Activated CD8-positive, alpha-beta memory T cell treated with anti-CD3 and anti-CD28 coated beads for 1 hour (primary cell): ENCODE data around the gene HOXC4.

Experiments
- DNase-seq, 2 donors: peaks; one replicate each; pipeline ENCODE4 v3.0.0-alpha.2; 2020; ENCODE audit warnings: low read depth in 1 of 2; ENCODE audit errors: extremely low read depth in 1 of 2

The HOXC4 gene

GRCh38 chr12:54053751-54054741, at the start of gene HOXC4:
Gene HOXC4, plus strand, starts transcription at chr12:54053835. Its CDS starts 88 bp downstream, at chr12:54053923.
- no peak for DNase-seq

- DNase-seq = no peak
Observed at GRCh38 chr12:54004063-54004840, 49.4 kb upstream of the HOXC4 start.

DNA sequence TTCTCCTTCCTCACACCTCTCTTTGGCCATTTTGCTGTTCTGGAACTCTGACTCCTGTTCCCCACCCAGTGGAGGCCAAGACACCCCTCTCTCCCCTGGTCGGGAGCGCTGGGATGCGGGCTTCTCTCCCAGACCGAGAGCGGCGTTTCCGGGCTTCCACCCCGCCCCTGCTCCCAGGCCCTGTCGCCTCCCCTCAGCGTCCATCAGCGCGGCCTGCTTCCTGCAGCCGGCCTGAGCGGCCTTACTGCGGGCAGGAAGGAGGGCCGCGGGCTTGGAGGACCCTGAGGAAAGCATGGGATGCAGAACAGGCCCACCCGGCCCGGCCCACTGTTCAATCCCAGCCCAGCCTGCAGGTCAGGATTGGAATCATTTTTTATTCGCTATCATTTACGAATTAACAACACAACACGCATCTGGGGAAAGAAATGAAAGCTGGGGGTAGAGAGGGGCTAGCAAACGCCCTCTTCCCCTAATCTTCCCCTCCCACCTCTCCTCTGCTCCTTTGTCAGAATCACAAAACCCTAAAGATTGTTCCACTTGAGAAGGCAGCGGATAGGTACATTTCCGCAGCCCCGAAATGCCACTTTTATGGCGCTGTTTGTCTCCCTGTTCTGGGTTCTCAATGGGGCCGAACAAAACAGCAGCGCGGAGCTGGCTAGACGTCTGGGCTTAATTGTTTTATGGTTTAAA, 48.6 kb upstream of the HOXC4 start:
- no peak for DNase-seq

- DNase-seq = no peak
Observed at GRCh38 chr12:54005531-54005852, 48.1 kb upstream of the HOXC4 start.

DNA sequence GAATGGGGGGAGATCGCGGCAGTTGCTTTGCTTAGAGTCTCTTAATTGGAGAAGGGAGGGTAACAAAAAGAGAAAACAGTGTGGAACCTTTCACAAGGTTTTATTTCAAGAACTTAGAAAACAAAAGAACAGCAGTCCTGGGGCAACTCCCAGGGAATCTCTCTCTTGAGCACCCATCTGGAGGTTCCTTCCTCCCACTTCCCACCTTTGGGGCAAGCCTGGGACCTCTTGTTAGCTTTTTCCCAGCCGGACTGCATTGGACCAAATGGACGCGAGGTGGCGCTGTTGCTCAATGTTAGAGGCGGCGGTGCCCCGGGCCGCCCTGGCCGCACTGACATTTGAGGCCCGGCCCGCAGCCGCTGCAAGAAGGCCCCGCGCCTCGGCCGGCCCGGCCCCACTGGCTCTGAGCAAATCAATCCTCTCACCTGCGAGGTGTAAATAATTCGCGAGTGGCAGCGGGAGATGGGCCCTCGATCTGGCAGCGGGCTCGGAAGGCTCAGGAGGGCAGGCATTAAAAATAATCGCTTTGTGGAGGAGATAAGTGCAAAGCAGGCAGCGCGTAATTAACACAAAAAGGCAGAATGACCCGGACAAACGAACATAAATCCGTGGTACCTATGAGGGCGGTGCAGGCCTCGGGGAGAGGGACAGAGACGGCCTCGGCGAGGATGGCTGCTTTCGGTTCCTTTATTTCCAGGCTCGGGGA, 47.6 kb upstream of the HOXC4 start:
- peak; percentile 62 to 81 for DNase-seq

- no peak for DNase-seq
Observed at GRCh38 chr12:54006559-54007220, 46.9 kb upstream of the HOXC4 start.

- no peak for DNase-seq
Observed at GRCh38 chr12:54007538-54008259, 45.9 kb upstream of the HOXC4 start.

GRCh38 chr12:54008260-54008552, 45.4 kb upstream of the HOXC4 start:
- DNase-seq = no peak

GRCh38 chr12:54009171-54010052, 44.2 kb upstream of the HOXC4 start:
- DNase-seq = no peak

- DNase-seq = no peak
Observed at GRCh38 chr12:54010053-54010971, 43.3 kb upstream of the HOXC4 start.

DNA sequence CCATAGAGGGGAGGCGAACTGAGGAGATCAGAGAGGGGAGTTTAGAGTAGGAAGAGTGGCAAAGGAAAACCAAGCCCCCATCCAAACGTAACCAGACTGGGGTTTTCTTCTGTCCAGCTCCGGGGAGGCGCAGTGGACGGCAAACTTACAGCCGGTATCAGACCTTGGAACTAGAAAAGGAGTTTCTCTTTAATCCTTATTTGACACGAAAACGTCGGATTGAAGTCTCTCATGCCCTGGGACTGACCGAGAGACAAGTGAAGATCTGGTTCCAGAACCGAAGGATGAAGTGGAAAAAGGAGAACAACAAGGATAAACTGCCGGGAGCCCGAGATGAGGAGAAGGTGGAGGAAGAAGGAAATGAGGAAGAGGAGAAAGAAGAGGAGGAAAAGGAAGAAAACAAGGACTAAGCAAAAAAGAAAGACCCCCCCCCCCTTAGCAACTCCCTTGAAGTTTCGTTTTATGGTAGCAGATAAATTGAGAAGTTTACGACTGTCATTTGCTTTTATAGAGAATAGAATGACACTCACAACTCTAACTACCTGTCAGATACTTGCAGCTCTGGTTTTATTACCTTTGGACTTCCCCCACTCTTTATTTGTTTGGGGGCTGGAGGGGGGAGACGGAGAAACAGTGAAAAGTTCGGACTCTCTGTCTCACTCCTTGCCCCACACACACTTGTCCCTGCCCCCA, 42.5 kb upstream of the HOXC4 start:
- DNase-seq = no peak

GRCh38 chr12:54011665-54012532, 41.7 kb upstream of the HOXC4 start:
- DNase-seq = no peak

DNA sequence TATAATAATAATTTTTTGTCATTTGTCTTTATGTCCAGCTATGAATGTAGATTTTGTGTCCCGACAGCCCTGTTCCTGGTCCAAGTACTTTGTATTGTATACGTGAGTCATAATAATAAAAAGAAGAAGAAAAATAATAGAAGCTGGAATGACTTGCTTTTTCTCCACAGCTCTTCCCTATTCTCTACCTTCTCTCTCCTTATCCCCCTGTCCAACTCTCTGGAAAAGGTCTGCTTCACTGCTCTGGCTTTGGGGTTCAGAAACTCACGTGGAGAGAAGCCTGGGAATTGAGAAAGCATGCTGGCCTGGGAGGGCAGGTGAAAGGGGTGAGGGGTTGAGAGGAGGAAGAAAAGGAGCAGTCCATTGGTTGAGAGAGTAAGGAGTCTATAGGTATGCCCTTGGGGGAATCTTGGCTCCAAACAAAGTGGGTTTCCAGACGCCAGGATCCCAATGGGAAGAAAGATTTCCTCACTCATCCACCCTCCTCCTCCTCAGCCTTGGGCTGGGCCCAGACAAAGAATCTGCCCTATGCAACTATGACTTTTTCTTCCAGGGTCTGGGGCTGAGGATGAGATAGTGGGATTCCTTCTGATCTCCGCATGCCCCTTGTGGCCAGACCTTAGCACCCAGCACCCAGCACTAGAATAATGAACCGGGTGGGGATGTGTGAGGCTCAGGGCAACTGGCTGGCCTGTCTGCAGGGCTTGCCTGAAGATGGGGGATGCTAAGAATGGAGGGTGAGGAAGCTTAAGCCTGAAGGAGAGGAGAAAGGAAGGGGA, 40.8 kb upstream of the HOXC4 start:
- DNase-seq = no peak

GRCh38 chr12:54014377-54015017, 39.1 kb upstream of the HOXC4 start:
- no peak for DNase-seq
